HEK293 (cell line): ENCODE results near the gene FLRT2.

Experiments
- CTCF ChIA-PET: fragments of 350-600 bp; formaldehyde crosslinking; extraction: SDS; loops from one replicate; lab custom pipeline; 2021; ENCODE audit warnings: antibody characterized with exemption; lab: Yijun Ruan, JAX
- POLR2A ChIA-PET: fragments of 300-600 bp; formaldehyde crosslinking; extraction: SDS; loops from one replicate; lab custom pipeline; 2020; ENCODE audit warnings: antibody characterized with exemption, inconsistent platforms; lab: Yijun Ruan, JAX
- H3K27ac ChIP-seq: fragments of 200-500 bp; sonication (Bioruptor generic); 2 replicates; pipeline ENCODE4 v1.5.1; 2014; ENCODE audit warnings: low read depth, low read length, control low read depth, inconsistent platforms; ENCODE audit errors: extremely low read depth
- H3K36me3 ChIP-seq, 2 experiments: fragments of 200-500 bp in 1 of 2; sonication (Bioruptor generic) in 1 of 2; 1 replicate in 1 of 2; 2 replicates in 1 of 2; pipeline ENCODE4 v1.5.1; 2014 to 2017; ENCODE audit warnings: inconsistent platforms in 2 of 2, low read length in 2 of 2; ENCODE audit not compliant: control insufficient read depth in 2 of 2, insufficient read depth in 1 of 2
- H3K4me1 ChIP-seq: fragments of 200-500 bp; sonication (Bioruptor generic); 2 replicates; pipeline ENCODE4 v1.5.1; 2014; ENCODE audit warnings: mild to moderate bottlenecking, low read length, inconsistent platforms; ENCODE audit not compliant: control insufficient read depth, insufficient read depth
- H3K4me3 ChIP-seq: 2 replicates; pipeline ENCODE4 v1.5.1; 2011; ENCODE audit warnings: low read depth, mild to moderate bottlenecking, control low read depth, low read length, moderate library complexity
- H3K9me3 ChIP-seq: fragments of 200-500 bp; sonication (Bioruptor generic); 2 replicates; pipeline ENCODE4 v1.5.1; 2014; ENCODE audit warnings: low read depth, low read length, inconsistent platforms; ENCODE audit not compliant: control insufficient read depth, insufficient read depth
- EGR2 ChIP-seq: fragments of 450-650 bp; formaldehyde crosslinking; IDR thresholded peaks from 2 replicates; pipeline ENCODE4 v1.5.1; 2016; ENCODE audit warnings: low read depth, missing biosample characterization, missing genetic modification characterization
- GLI2 ChIP-seq: fragments of 450-650 bp; formaldehyde crosslinking; IDR thresholded peaks from 2 replicates; pipeline ENCODE4; 2017; ENCODE audit warnings: missing biosample characterization, missing genetic modification characterization, low read depth, borderline replicate concordance
- IKZF3 ChIP-seq: fragments of 450-650 bp; IDR thresholded peaks from 2 replicates; pipeline ENCODE4 v1.5.0; 2018; ENCODE audit warnings: missing biosample characterization, mild to moderate bottlenecking, missing genetic modification characterization, moderate library complexity
- KLF8 ChIP-seq: fragments of 450-650 bp; formaldehyde crosslinking; IDR thresholded peaks from 2 replicates; pipeline ENCODE4 v1.5.1; 2016; ENCODE audit warnings: missing biosample characterization, missing genetic modification characterization
- OSR2 ChIP-seq: fragments of 450-650 bp; formaldehyde crosslinking; IDR thresholded peaks from 2 replicates; pipeline ENCODE4 v1.5.1; 2016; ENCODE audit warnings: missing biosample characterization, missing genetic modification characterization
- TSHZ1 ChIP-seq: fragments of 450-650 bp; formaldehyde crosslinking; IDR thresholded peaks from 2 replicates; pipeline ENCODE4 v1.5.1; 2016; ENCODE audit warnings: missing biosample characterization, missing genetic modification characterization, borderline replicate concordance
- ZFP41 ChIP-seq: fragments of 450-650 bp; formaldehyde crosslinking; IDR thresholded peaks from 2 replicates; pipeline ENCODE4 v1.5.1; 2016; ENCODE audit warnings: missing biosample characterization, missing genetic modification characterization, borderline replicate concordance
- ZNF114 ChIP-seq: fragments of 450-650 bp; formaldehyde crosslinking; IDR thresholded peaks from 2 replicates; pipeline ENCODE4 v1.5.0; 2017; ENCODE audit warnings: missing biosample characterization, missing genetic modification characterization
- ZNF174 ChIP-seq: fragments of 450-650 bp; formaldehyde crosslinking; IDR thresholded peaks from 2 replicates; pipeline ENCODE4 v1.5.0; 2017; ENCODE audit warnings: missing biosample characterization, mild to moderate bottlenecking, missing genetic modification characterization
- ZNF280D ChIP-seq: fragments of 450-650 bp; formaldehyde crosslinking; IDR thresholded peaks from 2 replicates; pipeline ENCODE4 v1.5.1; 2016; ENCODE audit warnings: missing biosample characterization, missing genetic modification characterization
- ZNF473 ChIP-seq: fragments of 450-650 bp; formaldehyde crosslinking; IDR thresholded peaks from 2 replicates; pipeline ENCODE4 v1.5.1; 2017; ENCODE audit warnings: missing biosample characterization, missing genetic modification characterization
- ZNF48 ChIP-seq: fragments of 450-650 bp; formaldehyde crosslinking; IDR thresholded peaks from 2 replicates; pipeline ENCODE4 v1.5.1; 2016; ENCODE audit warnings: missing biosample characterization, missing genetic modification characterization
- ZNF530 ChIP-seq: fragments of 450-650 bp; formaldehyde crosslinking; IDR thresholded peaks from 2 replicates; pipeline ENCODE4 v1.5.1; 2016; ENCODE audit warnings: low read depth, missing biosample characterization, missing genetic modification characterization
- ZNF560 ChIP-seq: fragments of 450-650 bp; formaldehyde crosslinking; IDR thresholded peaks from 2 replicates; pipeline ENCODE4 v1.5.1; 2017; ENCODE audit warnings: missing biosample characterization, missing genetic modification characterization, borderline replicate concordance
- ZNF596 ChIP-seq: fragments of 450-650 bp; IDR thresholded peaks from 2 replicates; pipeline ENCODE4 v1.5.0; 2018; ENCODE audit warnings: missing biosample characterization, mild to moderate bottlenecking, missing genetic modification characterization, moderate library complexity
- ZNF610 ChIP-seq: fragments of 450-650 bp; formaldehyde crosslinking; IDR thresholded peaks from 2 replicates; pipeline ENCODE4 v1.5.1; 2016; ENCODE audit warnings: missing biosample characterization, missing genetic modification characterization, borderline replicate concordance
- ZNF626 ChIP-seq: fragments of 450-650 bp; sonication (Bioruptor Pico); formaldehyde crosslinking; IDR thresholded peaks from 2 replicates; pipeline ENCODE4 v1.5.1; 2018; ENCODE audit warnings: missing biosample characterization, missing genetic modification characterization, inconsistent platforms
- ZNF747 ChIP-seq: fragments of 450-650 bp; formaldehyde crosslinking; IDR thresholded peaks from 2 replicates; pipeline ENCODE4 v1.5.1; 2016; ENCODE audit warnings: missing biosample characterization, missing genetic modification characterization
- ZNF843 ChIP-seq: fragments of 450-650 bp; formaldehyde crosslinking; IDR thresholded peaks from 2 replicates; pipeline ENCODE4 v1.5.1; 2016; ENCODE audit warnings: missing biosample characterization, missing genetic modification characterization
- TF ChIP-seq, protein P1 (sequence below): fragments of 450-650 bp; formaldehyde crosslinking; IDR thresholded peaks from 2 replicates; pipeline ENCODE4 v1.5.1; 2016; ENCODE audit warnings: missing biosample characterization, missing genetic modification characterization
- TF ChIP-seq, protein P2 (sequence below): fragments of 450-650 bp; formaldehyde crosslinking; IDR thresholded peaks from 2 replicates; pipeline ENCODE4 v1.5.1; 2016; ENCODE audit warnings: missing biosample characterization, missing genetic modification characterization
- TF ChIP-seq, protein P3 (sequence below): fragments of 450-650 bp; formaldehyde crosslinking; IDR thresholded peaks from 2 replicates; pipeline ENCODE4 v1.5.1; 2017; ENCODE audit warnings: missing biosample characterization, missing genetic modification characterization

The FLRT2 gene

DNA sequence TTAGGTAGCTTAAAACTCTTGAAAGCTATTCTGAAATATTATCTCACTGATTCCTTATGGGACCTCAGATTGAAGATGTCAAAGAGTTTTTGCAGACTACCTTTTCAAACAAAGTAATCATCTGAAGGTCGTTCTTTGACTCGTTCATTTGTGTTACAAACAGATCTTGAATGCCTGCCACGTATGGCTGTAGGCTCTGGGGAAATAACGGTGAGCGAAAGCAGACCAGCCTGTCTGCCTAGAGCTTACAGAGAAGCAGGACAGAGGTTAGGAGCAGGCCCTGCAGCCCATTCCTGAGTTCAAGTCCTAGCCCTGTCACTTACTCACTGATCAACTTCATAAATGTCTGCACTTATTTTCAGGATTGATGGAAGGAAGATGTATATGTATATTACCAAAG, 83.6 kb downstream of the FLRT2 start:
- CTCF ChIA-PET, result interaction anchor here (0.6 to 1.4 kb wide), 4 partner anchors 26 to 263 kb away, joined by 3 to 4 read pairs (median 3); no protein-coding TSS in a partner anchor
- POLR2A ChIA-PET, result no interaction called here

GRCh38 chr14:85616386-85616885, 86.5 kb downstream of the FLRT2 start:
- no peak overlapping the region for H3K27ac ChIP-seq
- H3K9me3 ChIP-seq, result no peaks in the 10 kb centered on the region
- ChIA-PET CTCF (interaction anchor here (0.6 to 1.3 kb wide), 3 partner anchors 9 to 651 kb away, joined by 3 to 4 read pairs (median 3); no protein-coding TSS in a partner anchor), POLR2A (no interaction called here)
- no peak overlapping the region for H3K4me3 ChIP-seq
- peaks cover 3 to 6% of the 10 kb centered on the region in 2 experiments; a peak in 1 of 3 replicates for H3K36me3 ChIP-seq
- H3K4me1 ChIP-seq, result peaks cover 16% of the 10 kb centered on the region
- TF ChIP-seq, protein P1, sequence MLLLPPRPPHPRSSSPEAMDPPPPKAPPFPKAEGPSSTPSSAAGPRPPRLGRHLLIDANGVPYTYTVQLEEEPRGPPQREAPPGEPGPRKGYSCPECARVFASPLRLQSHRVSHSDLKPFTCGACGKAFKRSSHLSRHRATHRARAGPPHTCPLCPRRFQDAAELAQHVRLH (tag by site-specific recombination), result no peak
- no peak for TF ChIP-seq ZNF747 (tag by site-specific recombination)
- TF ChIP-seq ZNF596 (tag by site-specific recombination), result no peak
- no peak for TF ChIP-seq IKZF3
- no peak for TF ChIP-seq ZNF530 (tag by site-specific recombination)
- TF ChIP-seq TSHZ1, result no peak
- TF ChIP-seq ZNF114, result no peak
- no peak for TF ChIP-seq OSR2 (tag by site-specific recombination)

More for the DNA sequence above, 83.6 kb downstream of the FLRT2 start:
- Histone ChIP-seq H3K27ac (no peak overlapping the region), H3K4me3 (no peak overlapping the region), H3K9me3 (no peaks in the 10 kb centered on the region), H3K4me1 (peaks cover 13% of the 10 kb centered on the region), H3K36me3 (no peaks in the 10 kb centered on the region)
- TF ChIP-seq ZNF473 (tag by site-specific recombination) (no peak), KLF8 (tag by site-specific recombination) (no peak), GLI2 (no peak), ZNF610 (tag by site-specific recombination) (no peak), ZNF560 (tag by site-specific recombination) (no peak), ZNF280D (tag by site-specific recombination) (no peak), ZNF174 (no peak), ZNF843 (tag by site-specific recombination) (no peak), ZFP41 (tag by site-specific recombination) (no peak), EGR2 (tag by site-specific recombination) (no peak), ZNF48 (tag by site-specific recombination) (no peak), ZNF626 (tag by site-specific recombination) (no peak)
- TF ChIP-seq, protein P2, sequence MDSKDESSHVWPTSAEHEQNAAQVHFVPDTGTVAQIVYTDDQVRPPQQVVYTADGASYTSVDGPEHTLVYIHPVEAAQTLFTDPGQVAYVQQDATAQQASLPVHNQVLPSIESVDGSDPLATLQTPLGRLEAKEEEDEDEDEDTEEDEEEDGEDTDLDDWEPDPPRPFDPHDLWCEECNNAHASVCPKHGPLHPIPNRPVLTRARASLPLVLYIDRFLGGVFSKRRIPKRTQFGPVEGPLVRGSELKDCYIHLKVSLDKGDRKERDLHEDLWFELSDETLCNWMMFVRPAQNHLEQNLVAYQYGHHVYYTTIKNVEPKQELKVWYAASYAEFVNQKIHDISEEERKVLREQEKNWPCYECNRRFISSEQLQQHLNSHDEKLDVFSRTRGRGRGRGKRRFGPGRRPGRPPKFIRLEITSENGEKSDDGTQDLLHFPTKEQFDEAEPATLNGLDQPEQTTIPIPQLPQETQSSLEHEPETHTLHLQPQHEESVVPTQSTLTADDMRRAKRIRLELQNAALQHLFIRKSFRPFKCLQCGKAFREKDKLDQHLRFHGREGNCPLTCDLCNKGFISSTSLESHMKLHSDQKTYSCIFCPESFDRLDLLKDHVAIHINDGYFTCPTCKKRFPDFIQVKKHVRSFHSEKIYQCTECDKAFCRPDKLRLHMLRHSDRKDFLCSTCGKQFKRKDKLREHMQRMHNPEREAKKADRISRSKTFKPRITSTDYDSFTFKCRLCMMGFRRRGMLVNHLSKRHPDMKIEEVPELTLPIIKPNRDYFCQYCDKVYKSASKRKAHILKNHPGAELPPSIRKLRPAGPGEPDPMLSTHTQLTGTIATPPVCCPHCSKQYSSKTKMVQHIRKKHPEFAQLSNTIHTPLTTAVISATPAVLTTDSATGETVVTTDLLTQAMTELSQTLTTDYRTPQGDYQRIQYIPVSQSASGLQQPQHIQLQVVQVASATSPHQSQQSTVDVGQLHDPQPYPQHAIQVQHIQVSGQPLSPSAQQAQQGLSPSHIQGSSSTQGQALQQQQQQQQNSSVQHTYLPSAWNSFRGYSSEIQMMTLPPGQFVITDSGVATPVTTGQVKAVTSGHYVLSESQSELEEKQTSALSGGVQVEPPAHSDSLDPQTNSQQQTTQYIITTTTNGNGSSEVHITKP (tag by site-specific recombination), result no peak
- TF ChIP-seq, protein P3, sequence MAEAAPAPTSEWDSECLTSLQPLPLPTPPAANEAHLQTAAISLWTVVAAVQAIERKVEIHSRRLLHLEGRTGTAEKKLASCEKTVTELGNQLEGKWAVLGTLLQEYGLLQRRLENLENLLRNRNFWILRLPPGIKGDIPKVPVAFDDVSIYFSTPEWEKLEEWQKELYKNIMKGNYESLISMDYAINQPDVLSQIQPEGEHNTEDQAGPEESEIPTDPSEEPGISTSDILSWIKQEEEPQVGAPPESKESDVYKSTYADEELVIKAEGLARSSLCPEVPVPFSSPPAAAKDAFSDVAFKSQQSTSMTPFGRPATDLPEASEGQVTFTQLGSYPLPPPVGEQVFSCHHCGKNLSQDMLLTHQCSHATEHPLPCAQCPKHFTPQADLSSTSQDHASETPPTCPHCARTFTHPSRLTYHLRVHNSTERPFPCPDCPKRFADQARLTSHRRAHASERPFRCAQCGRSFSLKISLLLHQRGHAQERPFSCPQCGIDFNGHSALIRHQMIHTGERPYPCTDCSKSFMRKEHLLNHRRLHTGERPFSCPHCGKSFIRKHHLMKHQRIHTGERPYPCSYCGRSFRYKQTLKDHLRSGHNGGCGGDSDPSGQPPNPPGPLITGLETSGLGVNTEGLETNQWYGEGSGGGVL (tag by site-specific recombination), result no peak
